NCI-H1092 treated with DMSO at 0.1 percent for 48 hours (cell line): ENCODE measurements around the gene TBX15.
A peak's percentile ranks its signal among the peaks of the same experiment; 100 is the strongest.

Experiments used
- DNase-seq: peaks from one replicate; lab custom pipeline; 2025; lab: John Stamatoyannopoulos, UW

TBX15 gene

GRCh38 chr1:118988186-118989005, at the start of gene TBX15:
Gene TBX15 (minus strand): TSS chr1:118988343. CDS start chr1:118987795, 548 bp downstream.
- no peak for DNase-seq

- DNase-seq: no peak
These were observed 46.2 kb upstream of the TBX15 start for GRCh38 chr1:119034359-119034758.

- no peak for DNase-seq
These were observed 44.8 kb upstream of the TBX15 start for GRCh38 chr1:119032986-119033385.

DNA sequence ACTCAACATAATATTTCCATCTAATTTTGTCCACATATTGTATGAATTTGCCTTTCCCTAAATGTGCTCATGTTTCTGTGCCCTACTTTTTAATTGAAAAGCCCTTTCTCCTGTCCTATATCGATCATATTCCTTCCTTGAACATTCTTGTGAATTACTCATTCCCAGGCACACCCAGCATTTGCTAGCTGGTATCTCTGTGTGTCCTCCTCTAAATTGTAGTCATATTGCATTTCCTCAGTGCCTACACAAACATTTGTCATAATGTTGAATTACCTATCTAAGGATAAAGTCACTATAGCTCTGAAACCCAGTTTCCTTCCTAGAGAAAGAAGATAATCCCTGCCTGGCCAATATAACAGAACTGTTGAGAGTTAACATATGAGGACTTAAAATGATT, 39.6 kb upstream of the TBX15 start:
- DNase-seq: no peak

DNA sequence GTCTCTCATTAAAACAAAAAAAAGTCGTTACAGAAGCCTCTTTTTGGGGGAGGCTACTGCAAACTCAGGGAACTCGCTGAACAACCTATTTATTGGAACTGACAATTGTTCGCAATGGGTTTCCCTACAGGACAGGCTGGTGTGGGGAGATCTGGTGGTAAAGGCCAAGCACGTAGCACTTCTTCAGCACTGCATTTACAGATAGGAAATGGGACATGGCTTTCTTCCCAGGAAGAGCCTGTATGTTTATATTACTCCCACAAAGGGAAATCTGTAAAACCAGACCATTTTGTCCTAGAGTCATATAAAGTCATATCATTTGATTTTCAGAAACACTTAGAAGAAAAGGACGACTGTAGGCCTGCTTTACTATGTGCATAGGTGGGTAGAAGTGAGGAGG, 38.8 kb upstream of the TBX15 start:
- DNase-seq: no peak

DNA sequence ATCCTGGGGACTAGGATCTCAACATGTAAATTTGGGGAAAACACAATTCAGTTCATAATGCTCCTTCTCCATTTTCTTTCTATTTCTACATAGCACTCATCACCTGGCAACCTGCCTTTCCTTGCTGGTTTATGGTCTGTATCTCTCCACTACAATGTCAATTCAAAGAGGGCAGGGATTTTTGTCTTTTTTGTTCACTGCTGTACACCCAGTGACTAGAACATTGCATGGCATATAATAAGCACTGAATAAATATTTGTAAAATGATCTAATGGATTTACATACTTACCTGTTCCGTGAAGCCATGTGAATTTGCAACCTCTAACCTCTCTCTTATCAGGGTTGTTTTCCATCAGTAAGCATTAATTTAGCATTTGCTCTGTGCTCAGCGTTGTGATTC, 27.4 kb upstream of the TBX15 start:
- DNase-seq: no peak

GRCh38 chr1:119012383-119012782, 24.2 kb upstream of the TBX15 start:
- no peak for DNase-seq

DNA sequence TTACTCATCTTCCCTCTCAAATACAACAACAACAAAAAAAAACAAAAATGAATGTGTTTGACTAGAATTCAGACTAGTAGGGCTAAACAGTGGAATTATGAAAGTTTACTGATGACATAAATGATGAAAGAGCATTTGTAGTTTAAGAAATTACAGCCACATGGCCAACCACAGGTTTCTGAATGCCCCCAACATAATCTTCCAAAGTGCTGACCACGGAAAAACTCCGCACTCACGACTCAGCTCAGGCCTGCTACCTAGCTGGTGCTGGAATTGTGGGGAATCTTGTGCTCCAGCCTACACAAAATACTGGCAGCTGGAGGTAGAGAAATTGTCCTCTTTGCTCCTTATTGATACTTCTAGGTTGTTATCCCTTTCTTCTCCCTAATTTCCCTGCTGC, 23.6 kb upstream of the TBX15 start:
- no peak for DNase-seq

DNA sequence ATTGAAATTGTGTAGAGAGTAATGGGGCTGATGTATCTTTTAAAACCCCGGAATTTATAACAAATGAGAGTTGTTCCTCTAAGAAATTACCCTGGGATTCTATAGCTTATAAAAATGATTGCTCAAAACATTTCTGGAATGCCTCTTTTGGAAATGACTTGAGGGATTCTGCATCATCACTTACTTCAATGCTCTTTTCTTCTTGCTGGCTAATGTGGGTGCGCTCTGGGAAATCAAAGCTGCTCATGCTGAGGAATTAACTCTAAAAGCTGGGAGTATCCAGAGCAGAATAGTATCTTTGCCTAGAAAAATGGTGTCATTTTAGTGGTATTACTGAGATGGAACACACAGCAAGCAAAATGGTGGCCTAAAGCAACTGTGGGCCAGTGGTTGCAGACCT, 23.0 kb upstream of the TBX15 start:
- no peak for DNase-seq

DNA sequence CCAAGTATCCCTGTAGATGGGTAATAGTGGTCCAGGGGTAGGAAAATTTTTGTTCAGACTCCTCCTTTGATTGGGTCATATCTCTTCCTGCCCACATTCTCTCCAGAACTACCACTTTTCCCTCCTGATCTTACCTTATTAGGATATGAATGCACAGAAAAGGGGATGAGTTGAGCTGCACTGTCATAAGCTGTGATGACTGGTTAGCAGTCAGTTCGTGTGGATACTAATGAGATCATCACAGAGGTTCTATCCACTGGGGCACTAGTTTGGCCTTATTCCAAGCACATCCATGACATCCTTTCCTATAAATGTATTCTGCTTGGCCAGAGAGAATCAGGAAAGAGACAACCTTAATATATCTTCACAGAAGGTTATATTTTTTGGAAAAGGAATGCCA, 22.1 kb upstream of the TBX15 start:
- no peak for DNase-seq

- DNase-seq: no peak
These were observed 21.1 kb upstream of the TBX15 start for GRCh38 chr1:119009312-119009655.

DNA sequence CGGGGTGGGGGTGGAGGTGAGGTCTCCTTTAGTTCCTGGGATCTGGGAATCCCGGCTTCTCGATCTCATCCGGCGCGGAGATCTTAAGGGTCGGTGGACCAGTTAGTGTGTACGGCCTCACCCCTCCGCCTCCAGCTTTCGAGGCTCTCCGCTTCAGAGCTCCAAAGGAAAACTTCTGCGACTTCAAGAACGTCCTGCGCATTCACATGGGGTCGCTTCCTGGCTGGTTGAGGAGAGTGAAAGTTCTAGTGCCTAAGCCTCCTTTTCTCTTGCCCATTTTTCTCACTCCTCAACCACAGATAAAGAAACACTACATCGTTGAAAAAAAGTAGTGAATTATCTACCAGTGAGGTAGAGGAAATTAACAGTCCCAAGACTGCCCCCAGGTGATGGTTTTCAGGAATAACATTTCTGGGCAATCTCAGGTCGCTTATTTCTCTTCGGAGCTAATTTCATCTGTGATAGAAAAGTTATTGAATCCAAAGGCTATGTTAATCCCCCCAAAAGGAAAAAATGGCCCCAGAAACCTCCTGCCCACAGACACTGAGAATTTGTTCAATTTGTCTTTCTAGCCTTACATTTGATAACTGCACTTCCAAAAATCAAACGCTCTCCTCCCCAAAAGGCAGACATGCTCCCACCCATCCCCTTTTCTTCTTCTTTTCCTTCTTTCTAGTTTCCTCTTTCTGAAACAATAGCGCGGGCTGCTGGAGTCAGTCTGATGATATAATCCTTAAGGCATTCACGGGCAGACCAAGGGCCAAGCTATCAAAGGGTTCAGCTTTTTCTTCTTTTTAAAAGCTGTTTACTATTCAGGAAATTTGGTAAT, 20.6 kb upstream of the TBX15 start:
- peak; percentile 78 for DNase-seq

GRCh38 chr1:119007670-119008482, 19.7 kb upstream of the TBX15 start:
- peak; percentile 10 for DNase-seq

GRCh38 chr1:119007339-119007669, 19.2 kb upstream of the TBX15 start:
- no peak for DNase-seq

DNA sequence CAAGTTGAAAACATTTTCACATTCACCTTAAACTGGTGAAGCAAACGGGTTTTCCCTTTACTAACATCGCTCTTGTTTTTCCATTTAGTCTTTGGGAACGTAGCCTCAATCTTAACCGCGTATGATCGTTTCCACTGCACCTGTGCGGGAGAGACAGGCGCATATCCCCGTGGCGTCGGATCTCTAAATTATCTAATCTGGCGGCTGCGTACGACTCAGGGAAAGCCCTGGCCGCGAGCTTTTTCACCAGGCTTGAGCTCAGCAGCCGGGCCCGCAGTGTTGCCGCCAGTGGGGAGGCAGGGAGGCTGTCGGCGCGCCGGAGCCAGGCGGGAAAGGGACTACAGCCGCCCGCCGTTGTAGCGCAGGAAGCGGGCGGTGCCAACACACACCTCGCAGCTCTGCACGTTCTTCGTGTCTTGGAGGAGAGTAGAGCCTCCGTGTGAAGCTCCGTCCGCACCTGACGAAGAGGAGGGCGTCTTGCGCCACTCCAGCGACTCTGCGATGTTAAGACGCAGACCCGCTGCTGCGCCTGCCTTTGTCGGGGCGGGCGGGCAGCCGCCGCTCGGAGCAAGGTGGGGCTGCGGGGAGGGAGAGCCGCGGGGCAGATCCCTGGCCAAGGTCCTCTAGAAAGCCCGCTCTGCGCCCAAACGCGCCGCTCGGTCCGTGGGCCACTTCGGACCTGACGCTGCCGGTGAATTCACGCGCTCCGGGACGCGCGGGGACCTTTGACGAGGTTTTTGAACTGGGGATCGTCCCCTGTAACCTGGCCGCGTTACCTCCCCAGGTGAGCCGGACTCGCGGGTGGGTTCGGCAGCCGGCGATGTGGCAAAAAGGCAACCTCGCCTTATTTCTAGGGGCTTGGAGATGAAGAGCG, 18.5 kb upstream of the TBX15 start:
- no peak for DNase-seq

- no peak for DNase-seq
These were observed 17.7 kb upstream of the TBX15 start for GRCh38 chr1:119005724-119006405.

- DNase-seq: no peak
These were observed 16.6 kb upstream of the TBX15 start for GRCh38 chr1:119004781-119005180.

GRCh38 chr1:119004129-119004527, 16.0 kb upstream of the TBX15 start:
- DNase-seq: no peak

GRCh38 chr1:119003413-119004128, 15.4 kb upstream of the TBX15 start:
- no peak for DNase-seq

DNA sequence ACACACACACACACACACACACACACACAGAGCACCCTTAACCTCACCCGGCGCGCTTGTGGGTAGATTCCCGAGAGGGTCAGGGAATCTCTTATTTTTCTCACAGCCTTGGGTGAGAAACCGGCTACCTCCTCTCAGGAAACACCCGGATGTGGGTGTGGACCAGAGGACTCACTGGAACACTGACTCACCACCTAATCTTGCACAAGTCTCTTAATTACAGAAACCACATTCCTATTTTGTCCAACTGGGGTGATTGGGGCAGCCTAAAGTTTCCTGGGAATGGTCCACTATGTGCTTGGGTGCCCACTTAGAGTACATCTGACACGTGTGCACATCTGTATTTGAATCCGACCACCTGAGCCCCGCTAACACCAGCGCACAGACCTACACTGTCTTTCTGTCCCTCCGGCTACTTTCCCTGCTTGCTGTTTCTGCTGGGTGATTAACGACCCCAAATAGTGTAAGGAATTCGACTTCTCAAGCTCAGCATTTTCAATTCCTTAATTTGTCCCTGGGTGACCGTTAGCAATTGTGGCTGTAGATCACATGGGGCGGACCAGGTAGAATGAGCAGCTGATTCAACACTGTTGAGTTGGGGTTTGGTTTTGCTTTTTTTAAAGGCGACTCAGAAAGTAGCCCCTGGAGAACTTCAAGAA, 14.0 kb upstream of the TBX15 start:
- no peak for DNase-seq
